SK-N-SH treated with all-trans-retinoic acid at 6 μM for 48 hours (cell line): ENCODE data around the gene OXSR1.

Source experiments
- ATAC-seq: fragments of 200-7000 bp; cut with Tn5 transposase; 3 replicates; pipeline ENCODE4 v1.9.1; 2020; ENCODE audit warnings: mild to moderate bottlenecking, moderate library complexity
- ARNTL ChIP-seq: fragments of 450-650 bp; formaldehyde crosslinking; IDR thresholded peaks from 2 replicates; pipeline ENCODE4 v1.5.0; 2020; ENCODE audit warnings: low read depth, mild to moderate bottlenecking, moderate library complexity, borderline replicate concordance
- BACH2 ChIP-seq: fragments of 250-450 bp; sonication (Bioruptor Pico); IDR thresholded peaks from 2 replicates; pipeline ENCODE4 v1.9.0; 2021; ENCODE audit warnings: mild to moderate bottlenecking, borderline replicate concordance
- CSDC2 ChIP-seq: fragments of 250-450 bp; sonication (Bioruptor Pico); IDR thresholded peaks from 2 replicates; pipeline ENCODE4 v1.5.0; 2020; ENCODE audit warnings: mild to moderate bottlenecking, moderate library complexity
- ISL1 ChIP-seq: fragments of 250-450 bp; sonication (Bioruptor Pico); IDR thresholded peaks from 2 replicates; pipeline ENCODE4 v2.1.2; 2022; ENCODE audit warnings: mild to moderate bottlenecking, moderate library complexity
- OSR1 ChIP-seq: fragments of 250-450 bp; sonication (Bioruptor Pico); IDR thresholded peaks from 2 replicates; pipeline ENCODE4 v1.8.0; 2022; ENCODE audit warnings: moderate library complexity, mild to moderate bottlenecking, inconsistent platforms
- PPARA ChIP-seq: fragments of 250-450 bp; sonication (Bioruptor Pico); IDR thresholded peaks from 2 replicates; pipeline ENCODE4 v1.5.0; 2020; ENCODE audit warnings: mild to moderate bottlenecking, borderline replicate concordance
- RARB ChIP-seq: fragments of 250-450 bp; sonication (Bioruptor Pico); IDR thresholded peaks from 2 replicates; pipeline ENCODE4 v1.8.0; 2021; ENCODE audit warnings: mild to moderate bottlenecking, moderate library complexity
- SNAI2 ChIP-seq: fragments of 250-450 bp; sonication (Bioruptor Pico); IDR thresholded peaks from 2 replicates; pipeline ENCODE4 v1.5.0; 2020; ENCODE audit warnings: mild to moderate bottlenecking, moderate library complexity
- TCF4 ChIP-seq: fragments of 250-450 bp; sonication (Bioruptor Pico); IDR thresholded peaks from 2 replicates; pipeline ENCODE4 v1.8.0; 2021; ENCODE audit warnings: mild to moderate bottlenecking, moderate library complexity, borderline replicate concordance
- TOX ChIP-seq: fragments of 250-450 bp; sonication (Bioruptor Pico); IDR thresholded peaks from 2 replicates; pipeline ENCODE4 v1.8.0; 2021; ENCODE audit warnings: mild to moderate bottlenecking, moderate library complexity, borderline replicate concordance
- ZFP3 ChIP-seq: fragments of 250-450 bp; sonication (Bioruptor Pico); IDR thresholded peaks from 2 replicates; pipeline ENCODE4 v1.5.0; 2020; ENCODE audit warnings: mild to moderate bottlenecking, moderate library complexity
- ZFP30 ChIP-seq: fragments of 450-650 bp; formaldehyde crosslinking; IDR thresholded peaks from 2 replicates; pipeline ENCODE4 v1.5.0; 2022; ENCODE audit warnings: mild to moderate bottlenecking, moderate library complexity
- ZNF8 ChIP-seq: fragments of 450-650 bp; formaldehyde crosslinking; IDR thresholded peaks from 2 replicates; pipeline ENCODE4 v1.5.0; 2020; ENCODE audit warnings: mild to moderate bottlenecking, moderate library complexity
- TF ChIP-seq, protein P1 (sequence below): fragments of 250-450 bp; sonication (Bioruptor Pico); IDR thresholded peaks from 2 replicates; pipeline ENCODE4 v1.8.0; 2021; ENCODE audit warnings: low read depth, mild to moderate bottlenecking, moderate library complexity, borderline replicate concordance
- TF ChIP-seq, protein P2 (sequence below): fragments of 250-450 bp; sonication (Bioruptor Pico); IDR thresholded peaks from 2 replicates; pipeline ENCODE4 v1.8.0; 2020; ENCODE audit warnings: mild to moderate bottlenecking, moderate library complexity, borderline replicate concordance
- TF ChIP-seq, protein P3 (sequence below): fragments of 250-450 bp; sonication (Bioruptor Pico); IDR thresholded peaks from 2 replicates; pipeline ENCODE4 v1.5.1; 2021; ENCODE audit warnings: mild to moderate bottlenecking, moderate library complexity

The OXSR1 gene

DNA sequence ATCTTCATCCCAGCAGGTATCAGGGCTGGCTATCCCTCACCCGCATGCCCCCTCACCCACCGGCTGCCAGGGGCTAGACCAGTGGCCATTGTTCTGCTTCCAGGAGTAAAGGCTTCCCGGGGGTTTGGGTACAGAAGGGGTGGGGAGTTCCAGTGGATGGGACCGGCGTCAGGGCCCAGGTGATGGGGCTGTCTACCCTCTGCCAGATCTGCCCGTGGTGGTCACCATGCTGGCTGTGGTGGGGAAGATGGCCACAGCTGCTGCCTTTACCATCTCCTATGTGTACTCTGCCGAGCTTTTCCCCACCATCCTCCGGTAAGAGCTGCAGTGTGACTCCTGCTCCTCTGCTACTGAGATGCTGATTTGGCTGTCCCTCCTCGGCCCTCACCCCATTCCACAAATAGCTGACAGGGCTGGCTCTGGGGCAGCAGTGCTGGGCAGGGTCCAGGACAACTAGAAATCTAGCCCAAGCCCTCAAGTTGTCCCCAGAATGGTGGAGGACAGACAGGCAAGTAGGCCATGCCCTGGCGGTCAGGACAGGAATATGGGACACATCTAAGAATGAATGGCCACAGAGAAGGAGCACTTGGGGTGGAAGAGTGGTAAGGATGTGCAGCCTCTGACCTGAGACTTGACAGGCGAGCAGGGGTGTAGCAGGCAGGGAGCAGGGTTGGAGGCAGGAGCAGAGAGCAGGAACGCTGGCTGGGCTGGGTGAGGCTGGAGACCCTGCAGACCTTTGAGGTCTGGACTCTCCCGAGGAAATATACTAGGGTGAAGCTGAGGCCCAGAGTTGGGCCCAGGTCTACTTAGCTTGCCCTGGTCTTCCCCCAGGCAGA is 111.0 kb downstream of the OXSR1 start (continued):
- TF ChIP-seq TCF4 (no peak), TOX (CRISPR knock-in tag) (no peak), ZFP30 (CRISPR knock-in tag) (no peak), ARNTL (CRISPR knock-in tag) (no peak), RARB (CRISPR knock-in tag) (no peak), ISL1 (CRISPR knock-in tag) (no peak)
- TF ChIP-seq, protein P1, sequence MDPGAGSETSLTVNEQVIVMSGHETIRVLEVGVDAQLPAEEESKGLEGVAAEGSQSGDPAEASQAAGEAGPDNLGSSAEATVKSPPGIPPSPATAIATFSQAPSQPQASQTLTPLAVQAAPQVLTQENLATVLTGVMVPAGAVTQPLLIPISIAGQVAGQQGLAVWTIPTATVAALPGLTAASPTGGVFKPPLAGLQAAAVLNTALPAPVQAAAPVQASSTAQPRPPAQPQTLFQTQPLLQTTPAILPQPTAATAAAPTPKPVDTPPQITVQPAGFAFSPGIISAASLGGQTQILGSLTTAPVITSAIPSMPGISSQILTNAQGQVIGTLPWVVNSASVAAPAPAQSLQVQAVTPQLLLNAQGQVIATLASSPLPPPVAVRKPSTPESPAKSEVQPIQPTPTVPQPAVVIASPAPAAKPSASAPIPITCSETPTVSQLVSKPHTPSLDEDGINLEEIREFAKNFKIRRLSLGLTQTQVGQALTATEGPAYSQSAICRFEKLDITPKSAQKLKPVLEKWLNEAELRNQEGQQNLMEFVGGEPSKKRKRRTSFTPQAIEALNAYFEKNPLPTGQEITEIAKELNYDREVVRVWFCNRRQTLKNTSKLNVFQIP (CRISPR knock-in tag) = no peak

DNA sequence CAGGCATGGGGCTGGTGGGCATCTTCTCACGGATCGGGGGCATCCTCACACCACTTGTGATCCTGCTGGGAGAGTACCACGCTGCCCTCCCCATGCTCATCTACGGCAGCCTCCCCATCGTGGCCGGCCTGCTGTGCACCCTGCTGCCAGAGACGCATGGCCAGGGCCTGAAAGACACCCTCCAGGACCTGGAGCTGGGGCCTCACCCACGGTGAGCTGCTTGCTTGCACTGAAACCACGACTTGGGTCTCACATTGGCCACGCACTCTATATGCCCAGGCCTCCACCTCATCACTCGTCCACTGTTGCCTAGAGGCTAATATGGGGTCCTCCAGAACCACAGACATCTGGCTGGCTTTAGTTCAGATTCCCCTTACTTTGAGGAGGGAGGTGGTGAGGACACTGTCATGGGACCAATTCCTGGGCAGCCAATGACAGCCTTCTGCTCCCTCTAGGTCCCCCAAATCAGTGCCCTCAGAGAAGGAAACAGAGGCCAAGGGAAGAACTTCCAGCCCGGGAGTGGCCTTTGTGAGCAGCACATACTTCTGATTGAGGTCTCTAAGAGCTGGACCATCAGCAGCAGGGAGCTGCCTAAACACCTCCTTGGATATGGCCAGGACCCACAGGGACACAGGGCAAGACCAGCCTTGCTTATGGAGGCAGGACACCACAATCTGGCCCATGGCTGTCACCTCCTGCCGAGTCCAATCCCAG is 111.7 kb downstream of the OXSR1 start:
- no peak for TF ChIP-seq RARB (CRISPR knock-in tag)
- TF ChIP-seq OSR1 = no peak
- no peak for TF ChIP-seq ARNTL (CRISPR knock-in tag)
- TF ChIP-seq, protein P2, sequence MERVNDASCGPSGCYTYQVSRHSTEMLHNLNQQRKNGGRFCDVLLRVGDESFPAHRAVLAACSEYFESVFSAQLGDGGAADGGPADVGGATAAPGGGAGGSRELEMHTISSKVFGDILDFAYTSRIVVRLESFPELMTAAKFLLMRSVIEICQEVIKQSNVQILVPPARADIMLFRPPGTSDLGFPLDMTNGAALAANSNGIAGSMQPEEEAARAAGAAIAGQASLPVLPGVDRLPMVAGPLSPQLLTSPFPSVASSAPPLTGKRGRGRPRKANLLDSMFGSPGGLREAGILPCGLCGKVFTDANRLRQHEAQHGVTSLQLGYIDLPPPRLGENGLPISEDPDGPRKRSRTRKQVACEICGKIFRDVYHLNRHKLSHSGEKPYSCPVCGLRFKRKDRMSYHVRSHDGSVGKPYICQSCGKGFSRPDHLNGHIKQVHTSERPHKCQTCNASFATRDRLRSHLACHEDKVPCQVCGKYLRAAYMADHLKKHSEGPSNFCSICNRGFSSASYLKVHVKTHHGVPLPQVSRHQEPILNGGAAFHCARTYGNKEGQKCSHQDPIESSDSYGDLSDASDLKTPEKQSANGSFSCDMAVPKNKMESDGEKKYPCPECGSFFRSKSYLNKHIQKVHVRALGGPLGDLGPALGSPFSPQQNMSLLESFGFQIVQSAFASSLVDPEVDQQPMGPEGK (CRISPR knock-in tag) = no peak

DNA sequence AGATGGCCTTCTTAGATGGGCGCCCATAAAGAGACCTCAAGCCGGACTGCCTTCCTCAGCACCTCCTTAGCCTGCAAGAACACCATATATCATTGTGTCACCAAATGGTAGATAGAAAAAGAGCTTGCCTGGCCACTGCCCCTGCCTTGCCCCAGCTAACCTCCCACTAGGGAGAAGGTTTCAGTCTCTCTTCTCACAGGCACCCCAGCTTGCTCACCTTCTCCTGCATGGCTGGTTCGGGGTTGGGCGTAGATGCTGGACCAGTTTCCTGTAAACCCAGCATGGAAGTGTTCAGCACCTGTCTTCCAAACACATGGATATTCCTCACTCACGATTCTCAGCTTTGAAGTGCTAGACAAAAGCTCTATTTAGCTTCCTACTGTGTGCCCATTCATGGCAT is 113.5 kb downstream of the OXSR1 start:
- no peak for TF ChIP-seq ZFP30 (CRISPR knock-in tag)
- TF ChIP-seq, protein P2 (CRISPR knock-in tag) = no peak
- no peak for TF ChIP-seq PPARA (CRISPR knock-in tag)
- TF ChIP-seq TCF4 = no peak
- TF ChIP-seq, protein P1 (CRISPR knock-in tag) = no peak
- no peak for TF ChIP-seq ZNF8 (CRISPR knock-in tag)
- no peak for TF ChIP-seq BACH2 (CRISPR knock-in tag)
- TF ChIP-seq, protein P3, sequence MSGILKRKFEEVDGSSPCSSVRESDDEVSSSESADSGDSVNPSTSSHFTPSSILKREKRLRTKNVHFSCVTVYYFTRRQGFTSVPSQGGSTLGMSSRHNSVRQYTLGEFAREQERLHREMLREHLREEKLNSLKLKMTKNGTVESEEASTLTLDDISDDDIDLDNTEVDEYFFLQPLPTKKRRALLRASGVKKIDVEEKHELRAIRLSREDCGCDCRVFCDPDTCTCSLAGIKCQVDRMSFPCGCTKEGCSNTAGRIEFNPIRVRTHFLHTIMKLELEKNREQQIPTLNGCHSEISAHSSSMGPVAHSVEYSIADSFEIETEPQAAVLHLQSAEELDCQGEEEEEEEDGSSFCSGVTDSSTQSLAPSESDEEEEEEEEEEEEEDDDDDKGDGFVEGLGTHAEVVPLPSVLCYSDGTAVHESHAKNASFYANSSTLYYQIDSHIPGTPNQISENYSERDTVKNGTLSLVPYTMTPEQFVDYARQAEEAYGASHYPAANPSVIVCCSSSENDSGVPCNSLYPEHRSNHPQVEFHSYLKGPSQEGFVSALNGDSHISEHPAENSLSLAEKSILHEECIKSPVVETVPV = no peak
- no peak for TF ChIP-seq CSDC2 (CRISPR knock-in tag)
- TF ChIP-seq ARNTL (CRISPR knock-in tag) = no peak
- TF ChIP-seq ZFP3 (CRISPR knock-in tag) = no peak
- no peak for TF ChIP-seq SNAI2 (CRISPR knock-in tag)
- no peak for ATAC-seq

More for the DNA sequence above, 111.7 kb downstream of the OXSR1 start:
- ATAC-seq = no peak
